A673 (cell line): Measurements from ENCODE around the gene THADA. TPM values are rescaled to one million over a fixed set of nuclear protein-coding genes. Genes with fewer than 3 reads are reported as not detected.

ENCODE experiments used
- BruUV-seq: library from RNA; stranded (reverse); fragments of 400-500 nt; replicated peaks from 2 replicates; lab custom pipeline; 2021; lab: Mats Ljungman, UMichigan
- CTCF ChIA-PET: fragments of 300-600 bp; sonication (Branson Sonifier 250); formaldehyde crosslinking; loops from one replicate; lab custom pipeline; 2022; ENCODE audit warnings: antibody characterized with exemption; lab: Charles Lee
- POLR2A ChIA-PET: fragments of 300-600 bp; sonication (Branson Sonifier 250); formaldehyde crosslinking; loops from one replicate; lab custom pipeline; 2022; ENCODE audit warnings: antibody characterized with exemption; ENCODE audit not compliant: low non-redundant PET; lab: Charles Lee
- DNase-seq: peaks from one replicate; pipeline ENCODE4 v3.0.0-alpha.2; 2015; ENCODE audit warnings: low spot score
- H3K27ac ChIP-seq: fragments of 200-600 bp; sonication (generic); 2 replicates; pipeline ENCODE4 v1.5.1; 2016; ENCODE audit warnings: mixed run types, low read depth, mild to moderate bottlenecking, mixed read lengths, antibody characterized with exemption, low read length; ENCODE audit not compliant: poor library complexity, severe bottlenecking
- H3K27me3 ChIP-seq: fragments of 200-600 bp; sonication (generic); replicated peaks from 2 replicates; pipeline ENCODE4 v1.6.1; 2017; ENCODE audit warnings: mixed run types, low read depth, mild to moderate bottlenecking, mixed read lengths, antibody characterized with exemption, low read length; ENCODE audit not compliant: insufficient read depth, poor library complexity
- H3K36me3 ChIP-seq: fragments of 200-600 bp; sonication (generic); 2 replicates; pipeline ENCODE4 v1.6.1; 2016; ENCODE audit warnings: mixed run types, mild to moderate bottlenecking, mixed read lengths, antibody characterized with exemption, low read length; ENCODE audit not compliant: insufficient read depth, poor library complexity, severe bottlenecking
- H3K4me1 ChIP-seq: fragments of 200-600 bp; sonication (generic); 2 replicates; pipeline ENCODE4 v1.6.1; 2017; ENCODE audit warnings: mixed run types, mild to moderate bottlenecking, mixed read lengths, antibody characterized with exemption, low read length; ENCODE audit not compliant: insufficient read depth, poor library complexity, severe bottlenecking
- H3K4me3 ChIP-seq: fragments of 200-600 bp; sonication (generic); 2 replicates; pipeline ENCODE4 v1.5.1; 2016; ENCODE audit warnings: low read depth, mixed run types, mild to moderate bottlenecking, mixed read lengths, low read length; ENCODE audit not compliant: poor library complexity, severe bottlenecking
- H3K9me3 ChIP-seq: fragments of 200-600 bp; sonication (generic); 2 replicates; pipeline ENCODE4 v1.6.1; 2016; ENCODE audit warnings: mixed run types, low read depth, mild to moderate bottlenecking, mixed read lengths, antibody characterized with exemption, low read length; ENCODE audit not compliant: poor library complexity, severe bottlenecking
- EZH2 ChIP-seq: fragments of 200-600 bp; sonication (generic); IDR thresholded peaks from 2 replicates; pipeline ENCODE4 v1.6.1; 2017; ENCODE audit warnings: borderline replicate concordance, low read depth, mild to moderate bottlenecking, mixed read lengths, antibody characterized with exemption, low read length; ENCODE audit not compliant: poor library complexity, severe bottlenecking
- intact Hi-C: fragments of 100-400 bp; cut with micrococcal nuclease; formaldehyde crosslinking; loops from one replicate; pipeline ENCODE4 v1.10.0; 2022; ENCODE audit not compliant: unreplicated experiment
- total RNA-seq: library from RNA; stranded (reverse); gene quantifications from 2 replicates; pipeline ENCODE4 v1.2.3, GENCODE V29; 2021
- TF ChIP-seq, protein P1 (sequence below): fragments of 300-800, 200-600 bp; sonication (generic); conservative IDR thresholded peaks from 2 replicates; pipeline ENCODE4 v1.5.1; 2017; ENCODE audit warnings: low read depth, mild to moderate bottlenecking, antibody characterized with exemption, low read length, moderate library complexity, mixed read lengths

The THADA gene
- total RNA-seq, 1 experiment from 2014 or later: 39.7 TPM

DNA sequence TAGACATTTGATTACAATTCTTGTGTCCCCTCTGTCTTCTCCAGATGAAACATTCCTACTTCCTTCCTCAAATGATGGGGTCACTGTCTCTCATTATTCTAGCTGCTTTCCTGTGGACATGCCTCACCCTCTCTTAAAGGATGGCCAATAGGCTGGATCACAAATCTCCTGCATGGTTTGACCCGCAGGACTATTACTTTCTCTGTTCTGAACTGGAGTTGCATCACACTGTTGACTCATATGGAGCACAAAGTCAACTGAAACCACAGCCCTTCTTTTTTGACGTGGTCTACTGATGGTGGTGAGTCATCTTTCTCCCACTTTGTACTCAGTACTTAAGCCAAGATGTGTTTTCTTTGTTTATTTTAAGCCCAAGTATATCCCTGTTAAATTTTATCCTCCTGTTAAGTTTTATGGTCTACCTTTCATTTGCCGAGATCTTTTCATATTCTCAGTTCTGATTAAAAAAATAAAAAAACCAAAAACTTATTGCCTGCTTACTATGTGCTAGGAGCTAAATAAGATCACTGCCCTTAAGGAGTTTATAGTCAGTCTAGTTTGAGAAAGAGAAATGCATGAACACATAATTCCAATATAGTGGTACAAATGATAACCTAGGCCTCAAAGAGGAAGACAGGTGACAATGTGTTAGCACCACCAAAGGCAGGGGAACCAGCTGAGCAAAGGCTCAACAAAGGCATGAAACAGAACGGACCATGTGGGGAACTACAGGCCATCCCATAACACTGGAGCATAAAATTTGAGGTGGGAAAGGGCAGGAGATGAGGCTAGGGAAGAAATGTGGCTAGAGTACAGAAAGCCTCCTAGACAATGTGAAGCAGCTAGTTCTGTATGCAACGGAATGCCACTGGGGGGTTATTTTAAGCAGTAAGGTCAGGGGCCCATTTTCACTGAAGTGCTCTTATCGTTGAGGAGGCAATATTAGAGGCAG is 301.8 kb downstream of the THADA start:
- CTCF ChIA-PET: no interaction called here
- DNase-seq: peak; percentile 79
- TF ChIP-seq, protein P1, sequence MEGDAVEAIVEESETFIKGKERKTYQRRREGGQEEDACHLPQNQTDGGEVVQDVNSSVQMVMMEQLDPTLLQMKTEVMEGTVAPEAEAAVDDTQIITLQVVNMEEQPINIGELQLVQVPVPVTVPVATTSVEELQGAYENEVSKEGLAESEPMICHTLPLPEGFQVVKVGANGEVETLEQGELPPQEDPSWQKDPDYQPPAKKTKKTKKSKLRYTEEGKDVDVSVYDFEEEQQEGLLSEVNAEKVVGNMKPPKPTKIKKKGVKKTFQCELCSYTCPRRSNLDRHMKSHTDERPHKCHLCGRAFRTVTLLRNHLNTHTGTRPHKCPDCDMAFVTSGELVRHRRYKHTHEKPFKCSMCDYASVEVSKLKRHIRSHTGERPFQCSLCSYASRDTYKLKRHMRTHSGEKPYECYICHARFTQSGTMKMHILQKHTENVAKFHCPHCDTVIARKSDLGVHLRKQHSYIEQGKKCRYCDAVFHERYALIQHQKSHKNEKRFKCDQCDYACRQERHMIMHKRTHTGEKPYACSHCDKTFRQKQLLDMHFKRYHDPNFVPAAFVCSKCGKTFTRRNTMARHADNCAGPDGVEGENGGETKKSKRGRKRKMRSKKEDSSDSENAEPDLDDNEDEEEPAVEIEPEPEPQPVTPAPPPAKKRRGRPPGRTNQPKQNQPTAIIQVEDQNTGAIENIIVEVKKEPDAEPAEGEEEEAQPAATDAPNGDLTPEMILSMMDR: no peak
- no peak for TF ChIP-seq EZH2

DNA sequence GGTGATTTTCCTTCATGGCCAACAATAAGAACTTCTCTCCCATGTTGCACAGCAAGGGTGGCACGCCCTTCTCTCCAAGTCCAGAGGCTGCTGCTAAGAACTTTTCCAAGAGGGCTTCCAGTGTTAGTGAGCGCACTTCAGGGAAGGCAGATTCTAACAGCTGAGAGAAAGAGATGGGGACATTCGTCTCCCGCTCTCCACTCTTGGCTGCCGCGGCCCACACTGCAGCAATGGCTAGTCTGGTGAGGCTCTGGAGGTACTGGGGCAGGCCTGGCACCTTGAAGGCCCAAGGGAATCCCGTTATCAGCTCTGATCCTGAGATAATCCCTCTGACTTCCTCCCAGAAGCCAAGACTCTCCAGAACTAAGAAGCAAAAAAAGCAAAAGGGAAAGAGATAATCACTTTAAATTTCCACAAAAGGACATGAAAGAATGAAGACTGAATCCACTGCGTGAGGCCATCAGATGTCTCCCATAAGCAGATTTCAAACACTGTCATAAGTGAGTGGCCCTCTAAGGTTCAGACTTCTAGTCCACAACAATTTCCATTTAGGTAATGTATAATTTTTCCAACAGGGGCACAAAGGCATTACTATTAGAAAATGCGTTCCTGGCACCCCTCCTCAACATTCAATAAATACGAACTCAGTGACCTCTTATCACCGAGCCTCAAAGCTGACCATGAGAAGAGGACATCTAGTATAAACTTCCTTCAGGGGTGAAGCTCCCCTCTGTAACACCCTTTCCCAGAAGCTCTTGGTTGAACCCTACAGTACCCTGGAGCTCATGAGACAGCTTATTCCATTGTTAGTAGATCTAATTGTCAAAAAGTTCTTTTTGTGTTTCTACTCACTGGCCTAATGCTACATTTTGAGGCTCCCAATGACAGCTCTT is 302.7 kb downstream of the THADA start:
- no peak overlapping the region for H3K4me3 ChIP-seq
- POLR2A ChIA-PET: no interaction called here
- H3K9me3 ChIP-seq: no peaks in the 10 kb centered on the region
- no peaks in the 10 kb centered on the region for H3K36me3 ChIP-seq
- BruUV-seq: no TSS peak
- no peak for TF ChIP-seq EZH2
- TF ChIP-seq, protein P1: no peak
- no peak for DNase-seq
- H3K27me3 ChIP-seq: no peaks in the 10 kb centered on the region
- H3K27ac ChIP-seq: no peak overlapping the region
- CTCF ChIA-PET: no interaction called here
- intact Hi-C loops: no loop called here
- no peaks in the 10 kb centered on the region for H3K4me1 ChIP-seq

More for the DNA sequence above, 301.8 kb downstream of the THADA start:
- POLR2A ChIA-PET: no interaction called here
- Histone ChIP-seq H3K9me3 (no peaks in the 10 kb centered on the region), H3K27ac (no peak overlapping the region), H3K4me1 (no peaks in the 10 kb centered on the region), H3K4me3 (no peak overlapping the region), H3K36me3 (no peaks in the 10 kb centered on the region), H3K27me3 (no peaks in the 10 kb centered on the region)
- intact Hi-C loops: no loop called here
- BruUV-seq: no TSS peak

DNA sequence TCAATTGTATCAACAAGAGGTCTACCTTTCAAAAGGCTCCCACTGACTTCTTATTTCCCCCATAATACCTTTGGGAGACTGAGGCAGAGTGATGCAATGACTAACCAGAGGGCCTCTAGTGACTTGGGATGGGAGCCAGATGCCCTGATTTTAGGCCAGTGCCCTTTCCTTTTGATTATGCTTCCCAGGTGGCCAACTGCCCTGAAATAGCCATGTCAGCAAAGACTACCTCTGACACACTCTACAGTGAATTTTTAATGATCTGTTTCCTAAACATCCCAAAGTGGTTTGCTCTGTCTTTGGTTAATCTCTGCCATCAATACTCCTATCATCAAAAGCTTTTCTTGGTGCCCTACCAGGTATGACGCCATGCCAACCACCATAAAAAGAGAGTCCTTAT is 303.5 kb downstream of the THADA start:
- Histone ChIP-seq H3K27ac (no peak overlapping the region), H3K9me3 (no peaks in the 10 kb centered on the region), H3K4me1 (no peaks in the 10 kb centered on the region), H3K36me3 (no peaks in the 10 kb centered on the region), H3K27me3 (no peaks in the 10 kb centered on the region), H3K4me3 (no peak overlapping the region)
- CTCF ChIA-PET: no interaction called here
- DNase-seq: no peak
- intact Hi-C loops: no loop called here
- POLR2A ChIA-PET: no interaction called here
- no peak for TF ChIP-seq EZH2
- TF ChIP-seq, protein P1: no peak
- no TSS peak for BruUV-seq
